Ishikawa (cell line): ENCODE data around the gene ADAMTS5.

Source experiments
- CEBPB ChIP-seq: IDR thresholded peaks from 2 replicates; pipeline ENCODE4 v1.6.1; 2012
- CREB1 ChIP-seq: IDR thresholded peaks from 2 replicates; pipeline ENCODE4 v1.6.1; 2012; ENCODE audit warnings: low read depth
- EGR1 ChIP-seq: IDR thresholded peaks from 2 replicates; pipeline ENCODE4 v1.6.1; 2012
- EP300 ChIP-seq: IDR thresholded peaks from 2 replicates; pipeline ENCODE4 v1.6.1; 2012; ENCODE audit warnings: borderline replicate concordance
- FOXM1 ChIP-seq: IDR thresholded peaks from 2 replicates; pipeline ENCODE4 v1.6.1; 2012; ENCODE audit warnings: low read depth, borderline replicate concordance
- NFIC ChIP-seq: IDR thresholded peaks from 2 replicates; pipeline ENCODE4 v1.6.1; 2012
- RAD21 ChIP-seq: IDR thresholded peaks from 2 replicates; pipeline ENCODE4 v1.6.1; 2012; ENCODE audit warnings: low read depth
- TAF1 ChIP-seq: IDR thresholded peaks from 2 replicates; pipeline ENCODE4 v1.6.1; 2012; ENCODE audit warnings: low read depth, mild to moderate bottlenecking
- TCF12 ChIP-seq: IDR thresholded peaks from 2 replicates; pipeline ENCODE4 v1.6.1; 2012; ENCODE audit warnings: low read depth
- TEAD4 ChIP-seq: IDR thresholded peaks from 2 replicates; pipeline ENCODE4 v1.6.1; 2012
- YY1 ChIP-seq: IDR thresholded peaks from 2 replicates; pipeline ENCODE4 v1.6.1; 2012; ENCODE audit warnings: low read depth
- ZBTB7A ChIP-seq: IDR thresholded peaks from 2 replicates; pipeline ENCODE4 v1.6.1; 2012; ENCODE audit warnings: low read depth
- TF ChIP-seq, protein P1 (sequence below): IDR thresholded peaks from 2 replicates; pipeline ENCODE4 v1.6.1; 2012
- TF ChIP-seq, protein P2 (sequence below): IDR thresholded peaks from 2 replicates; pipeline ENCODE4 v1.6.1; 2012
- TF ChIP-seq, protein P3 (sequence below): IDR thresholded peaks from 2 replicates; pipeline ENCODE4 v1.6.1; 2012; ENCODE audit warnings: low read depth, mild to moderate bottlenecking

Gene ADAMTS5

DNA sequence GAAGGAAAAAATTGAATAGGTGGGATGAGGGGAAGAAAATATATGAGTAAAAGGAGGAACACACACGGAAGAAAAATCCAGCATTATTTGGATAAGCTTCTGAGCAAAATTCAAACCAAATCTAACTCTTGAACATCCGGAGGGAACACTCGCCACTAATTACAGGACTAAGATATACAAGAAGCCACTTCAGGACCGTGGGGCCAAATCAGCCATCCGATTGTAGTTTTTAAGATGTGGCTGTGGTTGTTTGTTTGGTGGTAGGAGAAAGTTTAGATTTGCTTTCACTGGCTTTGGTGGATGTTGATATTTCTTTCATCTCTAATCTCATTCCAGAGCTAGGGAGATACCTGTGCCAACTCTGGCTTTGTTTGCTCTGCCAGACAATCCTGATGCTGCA, 78.0 kb downstream of the ADAMTS5 start:
- no peak for TF ChIP-seq CEBPB
- TF ChIP-seq EGR1: no peak

DNA sequence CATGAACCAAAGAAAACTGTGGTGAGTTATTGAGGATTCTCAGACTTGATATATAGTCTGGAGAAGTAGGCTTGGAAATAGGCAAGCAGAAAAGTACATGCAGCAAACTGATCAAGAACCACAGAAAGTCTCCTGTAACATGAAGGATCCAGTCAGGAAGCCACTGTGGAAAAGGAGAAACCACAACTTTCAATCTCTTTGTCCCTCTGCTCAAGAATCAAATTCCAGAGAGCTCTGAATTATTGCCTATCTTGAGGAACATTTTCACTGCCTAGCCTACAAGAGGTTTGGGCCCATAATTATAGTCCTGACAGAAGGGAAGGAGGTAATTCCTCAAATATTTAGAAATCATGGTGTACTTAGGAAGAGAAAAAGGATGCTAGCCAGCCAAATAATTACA, 78.6 kb downstream of the ADAMTS5 start:
- TF ChIP-seq EGR1 (no peak), ZBTB7A (no peak), NFIC (no peak), TAF1 (no peak), TCF12 (no peak), TEAD4 (no peak), YY1 (no peak), RAD21 (no peak), CEBPB (no peak), CREB1 (no peak), FOXM1 (no peak), EP300 (no peak)
- TF ChIP-seq, protein P1, sequence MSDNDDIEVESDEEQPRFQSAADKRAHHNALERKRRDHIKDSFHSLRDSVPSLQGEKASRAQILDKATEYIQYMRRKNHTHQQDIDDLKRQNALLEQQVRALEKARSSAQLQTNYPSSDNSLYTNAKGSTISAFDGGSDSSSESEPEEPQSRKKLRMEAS: no peak
- TF ChIP-seq, protein P2, sequence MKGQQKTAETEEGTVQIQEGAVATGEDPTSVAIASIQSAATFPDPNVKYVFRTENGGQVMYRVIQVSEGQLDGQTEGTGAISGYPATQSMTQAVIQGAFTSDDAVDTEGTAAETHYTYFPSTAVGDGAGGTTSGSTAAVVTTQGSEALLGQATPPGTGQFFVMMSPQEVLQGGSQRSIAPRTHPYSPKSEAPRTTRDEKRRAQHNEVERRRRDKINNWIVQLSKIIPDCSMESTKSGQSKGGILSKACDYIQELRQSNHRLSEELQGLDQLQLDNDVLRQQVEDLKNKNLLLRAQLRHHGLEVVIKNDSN: no peak
- TF ChIP-seq, protein P3, sequence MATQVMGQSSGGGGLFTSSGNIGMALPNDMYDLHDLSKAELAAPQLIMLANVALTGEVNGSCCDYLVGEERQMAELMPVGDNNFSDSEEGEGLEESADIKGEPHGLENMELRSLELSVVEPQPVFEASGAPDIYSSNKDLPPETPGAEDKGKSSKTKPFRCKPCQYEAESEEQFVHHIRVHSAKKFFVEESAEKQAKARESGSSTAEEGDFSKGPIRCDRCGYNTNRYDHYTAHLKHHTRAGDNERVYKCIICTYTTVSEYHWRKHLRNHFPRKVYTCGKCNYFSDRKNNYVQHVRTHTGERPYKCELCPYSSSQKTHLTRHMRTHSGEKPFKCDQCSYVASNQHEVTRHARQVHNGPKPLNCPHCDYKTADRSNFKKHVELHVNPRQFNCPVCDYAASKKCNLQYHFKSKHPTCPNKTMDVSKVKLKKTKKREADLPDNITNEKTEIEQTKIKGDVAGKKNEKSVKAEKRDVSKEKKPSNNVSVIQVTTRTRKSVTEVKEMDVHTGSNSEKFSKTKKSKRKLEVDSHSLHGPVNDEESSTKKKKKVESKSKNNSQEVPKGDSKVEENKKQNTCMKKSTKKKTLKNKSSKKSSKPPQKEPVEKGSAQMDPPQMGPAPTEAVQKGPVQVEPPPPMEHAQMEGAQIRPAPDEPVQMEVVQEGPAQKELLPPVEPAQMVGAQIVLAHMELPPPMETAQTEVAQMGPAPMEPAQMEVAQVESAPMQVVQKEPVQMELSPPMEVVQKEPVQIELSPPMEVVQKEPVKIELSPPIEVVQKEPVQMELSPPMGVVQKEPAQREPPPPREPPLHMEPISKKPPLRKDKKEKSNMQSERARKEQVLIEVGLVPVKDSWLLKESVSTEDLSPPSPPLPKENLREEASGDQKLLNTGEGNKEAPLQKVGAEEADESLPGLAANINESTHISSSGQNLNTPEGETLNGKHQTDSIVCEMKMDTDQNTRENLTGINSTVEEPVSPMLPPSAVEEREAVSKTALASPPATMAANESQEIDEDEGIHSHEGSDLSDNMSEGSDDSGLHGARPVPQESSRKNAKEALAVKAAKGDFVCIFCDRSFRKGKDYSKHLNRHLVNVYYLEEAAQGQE: no peak

- no peak for TF ChIP-seq FOXM1
- TF ChIP-seq EP300: no peak
- no peak for TF ChIP-seq EGR1
- TF ChIP-seq TEAD4: no peak
- TF ChIP-seq, protein P3: no peak
- TF ChIP-seq NFIC: no peak
- TF ChIP-seq CEBPB: no peak
- TF ChIP-seq, protein P1: no peak
- TF ChIP-seq TCF12: no peak
- no peak for TF ChIP-seq RAD21
- TF ChIP-seq CREB1: no peak
- TF ChIP-seq ZBTB7A: no peak
- TF ChIP-seq TAF1: no peak
- no peak for TF ChIP-seq YY1
- TF ChIP-seq, protein P2: no peak
These were observed 79.6 kb downstream of the ADAMTS5 start for GRCh38 chr21:26887251-26887650.

GRCh38 chr21:26884436-26884835, 82.5 kb downstream of the ADAMTS5 start:
- TF ChIP-seq CEBPB (no peak), YY1 (no peak), FOXM1 (no peak), NFIC (no peak), EGR1 (no peak), CREB1 (no peak), ZBTB7A (no peak), EP300 (no peak), TAF1 (no peak), TEAD4 (no peak), RAD21 (no peak)
- TF ChIP-seq, protein P2: no peak

DNA sequence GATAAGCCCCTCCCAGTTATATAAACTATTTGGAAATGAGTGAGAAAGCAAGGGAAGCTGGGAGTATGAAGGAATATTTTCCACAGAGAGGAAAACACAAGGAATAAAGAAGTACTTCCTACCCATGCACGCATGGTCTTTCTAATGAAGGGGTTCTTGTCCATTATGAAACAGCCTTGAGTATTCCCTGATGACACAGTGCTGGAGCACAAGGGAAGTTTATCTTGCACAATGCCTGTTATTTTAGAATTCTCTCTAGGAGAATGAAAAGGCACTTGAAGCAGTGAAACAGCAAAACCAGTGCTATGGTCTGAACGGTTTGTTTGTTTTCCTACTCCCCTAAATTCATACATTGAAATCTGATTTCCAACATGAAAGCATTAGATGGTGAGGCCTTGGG, 83.1 kb downstream of the ADAMTS5 start:
- TF ChIP-seq CREB1 (no peak), TCF12 (no peak), FOXM1 (no peak), ZBTB7A (no peak), EGR1 (no peak), YY1 (no peak), TAF1 (no peak), TEAD4 (no peak), RAD21 (no peak), CEBPB (no peak)
- TF ChIP-seq, protein P1: no peak
- TF ChIP-seq, protein P2: no peak
- TF ChIP-seq, protein P3: no peak
